SU-DHL-6 (cell line): ENCODE data around the gene ASCC3.

ENCODE experiments used
- EZH2phosphoT487 ChIP-seq: fragments of 200-600 bp; sonication (generic), shearing (Covaris generic); conservative IDR thresholded peaks from 2 replicates; pipeline ENCODE4 v1.6.1; 2018; ENCODE audit warnings: mild to moderate bottlenecking, antibody characterized with exemption, low read length, moderate library complexity, mixed read lengths
- TF ChIP-seq, protein P1 (sequence below): fragments of 200-600 bp; sonication (generic); IDR thresholded peaks from one replicate; pipeline ENCODE4 v1.5.1; 2017; ENCODE audit warnings: antibody characterized with exemption, mild to moderate bottlenecking, low read length, moderate library complexity; ENCODE audit not compliant: insufficient read depth, poor library complexity, severe bottlenecking

DNA sequence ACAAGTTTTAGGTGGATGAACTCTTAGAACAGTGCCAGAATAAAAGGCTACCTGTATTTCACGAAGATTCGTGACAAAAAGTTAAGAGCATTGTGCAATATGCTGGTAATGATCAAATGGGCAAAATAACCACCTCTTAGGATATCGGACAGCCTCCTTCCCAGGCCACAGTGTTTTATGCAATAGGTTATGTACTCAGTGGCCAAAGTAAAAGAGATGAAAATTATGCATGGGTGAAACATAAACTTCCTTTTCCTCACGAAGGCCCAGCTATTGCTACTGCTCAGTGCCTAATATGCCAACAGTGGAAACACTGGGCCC is 262.8 kb downstream of the ASCC3 start:
- TF ChIP-seq, protein P1, sequence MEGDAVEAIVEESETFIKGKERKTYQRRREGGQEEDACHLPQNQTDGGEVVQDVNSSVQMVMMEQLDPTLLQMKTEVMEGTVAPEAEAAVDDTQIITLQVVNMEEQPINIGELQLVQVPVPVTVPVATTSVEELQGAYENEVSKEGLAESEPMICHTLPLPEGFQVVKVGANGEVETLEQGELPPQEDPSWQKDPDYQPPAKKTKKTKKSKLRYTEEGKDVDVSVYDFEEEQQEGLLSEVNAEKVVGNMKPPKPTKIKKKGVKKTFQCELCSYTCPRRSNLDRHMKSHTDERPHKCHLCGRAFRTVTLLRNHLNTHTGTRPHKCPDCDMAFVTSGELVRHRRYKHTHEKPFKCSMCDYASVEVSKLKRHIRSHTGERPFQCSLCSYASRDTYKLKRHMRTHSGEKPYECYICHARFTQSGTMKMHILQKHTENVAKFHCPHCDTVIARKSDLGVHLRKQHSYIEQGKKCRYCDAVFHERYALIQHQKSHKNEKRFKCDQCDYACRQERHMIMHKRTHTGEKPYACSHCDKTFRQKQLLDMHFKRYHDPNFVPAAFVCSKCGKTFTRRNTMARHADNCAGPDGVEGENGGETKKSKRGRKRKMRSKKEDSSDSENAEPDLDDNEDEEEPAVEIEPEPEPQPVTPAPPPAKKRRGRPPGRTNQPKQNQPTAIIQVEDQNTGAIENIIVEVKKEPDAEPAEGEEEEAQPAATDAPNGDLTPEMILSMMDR = no peak
- no peak for TF ChIP-seq EZH2phosphoT487
